H9 (cell line): Measurements from ENCODE around the gene PPP1R13B. TPM values are rescaled to one million over a fixed set of nuclear protein-coding genes. Genes with fewer than 3 reads are reported as not detected.

ENCODE experiments used
- DNase-seq: peaks from one replicate; pipeline ENCODE4 v3.0.0-alpha.2; 2017
- H2AFZ ChIP-seq: one replicate; pipeline ENCODE4 v1.6.1; 2013; ENCODE audit warnings: mild to moderate bottlenecking, low read length, control low read depth, moderate library complexity
- H2AK5ac ChIP-seq: 2 replicates; pipeline ENCODE4 v1.6.1; 2013; ENCODE audit warnings: low read length, control low read depth, mixed read lengths; ENCODE audit not compliant: insufficient read length
- H2BK120ac ChIP-seq: one replicate; pipeline ENCODE4 v1.6.1; 2013; ENCODE audit warnings: low read depth, mild to moderate bottlenecking, low read length, control low read depth, inconsistent platforms; ENCODE audit not compliant: poor library complexity, severe bottlenecking
- H2BK12ac ChIP-seq: 2 replicates; pipeline ENCODE4 v1.6.1; 2013; ENCODE audit warnings: low read length, control low read depth, mixed read lengths, low read depth; ENCODE audit not compliant: insufficient read length
- H2BK15ac ChIP-seq: 2 replicates; pipeline ENCODE4 v1.6.1; 2013; ENCODE audit warnings: low read depth, low read length, control low read depth
- H2BK20ac ChIP-seq: one replicate; pipeline ENCODE4 v1.6.1; 2013; ENCODE audit warnings: low read depth, mild to moderate bottlenecking, low read length, control low read depth, inconsistent platforms; ENCODE audit not compliant: poor library complexity, severe bottlenecking
- H2BK5ac ChIP-seq: 2 replicates; pipeline ENCODE4 v1.6.1; 2013; ENCODE audit warnings: low read length, control low read depth, mixed read lengths; ENCODE audit not compliant: insufficient read length
- H3K14ac ChIP-seq: 2 replicates; pipeline ENCODE4 v1.6.1; 2013; ENCODE audit warnings: low read length, control low read depth; ENCODE audit not compliant: insufficient read depth
- H3K18ac ChIP-seq: 2 replicates; pipeline ENCODE4 v1.6.1; 2013; ENCODE audit warnings: low read depth, mild to moderate bottlenecking, mixed read lengths, low read length, control low read depth; ENCODE audit not compliant: insufficient read length
- H3K23ac ChIP-seq: 2 replicates; pipeline ENCODE4 v1.6.1; 2013; ENCODE audit warnings: low read length, control low read depth, mixed read lengths, low read depth; ENCODE audit not compliant: insufficient read length
- H3K23me2 ChIP-seq: 2 replicates; pipeline ENCODE4 v1.6.1; 2013; ENCODE audit warnings: low read depth, mild to moderate bottlenecking, mixed read lengths, low read length, control low read depth; ENCODE audit not compliant: insufficient read length, poor library complexity, severe bottlenecking
- H3K27ac ChIP-seq: 2 replicates; pipeline ENCODE4 v1.5.1; 2013; ENCODE audit warnings: low read length, control low read depth, mixed read lengths, low read depth; ENCODE audit not compliant: insufficient read length
- H3K27me3 ChIP-seq: 2 replicates; pipeline ENCODE4 v1.6.1; 2013; ENCODE audit warnings: low read length, control low read depth, inconsistent platforms; ENCODE audit not compliant: insufficient read depth
- H3K4ac ChIP-seq: 2 replicates; pipeline ENCODE4 v1.6.1; 2013; ENCODE audit warnings: low read depth, mild to moderate bottlenecking, control low read depth, inconsistent platforms, low read length, moderate library complexity
- H3K4me1 ChIP-seq: 2 replicates; pipeline ENCODE4 v1.6.1; 2013; ENCODE audit warnings: low read length, control low read depth, inconsistent platforms; ENCODE audit not compliant: insufficient read depth
- H3K4me2 ChIP-seq: 2 replicates; pipeline ENCODE4 v1.6.1; 2013; ENCODE audit warnings: low read length, control low read depth, mixed read lengths; ENCODE audit not compliant: insufficient read length, insufficient read depth
- H3K56ac ChIP-seq: 2 replicates; pipeline ENCODE4 v1.6.1; 2013; ENCODE audit warnings: low read depth, mild to moderate bottlenecking, mixed read lengths, low read length, control low read depth; ENCODE audit not compliant: insufficient read length
- H3K79me1 ChIP-seq: 2 replicates; pipeline ENCODE4 v1.6.1; 2013; ENCODE audit warnings: low read depth, mild to moderate bottlenecking, moderate library complexity, low read length, control low read depth, inconsistent platforms; ENCODE audit not compliant: insufficient read depth, poor library complexity, severe bottlenecking
- H3K79me2 ChIP-seq: 2 replicates; pipeline ENCODE4 v1.6.1; 2013; ENCODE audit warnings: low read length, control low read depth, inconsistent platforms; ENCODE audit not compliant: insufficient read depth
- H3K9ac ChIP-seq: 2 replicates; pipeline ENCODE4 v1.6.1; 2013; ENCODE audit warnings: low read length, control low read depth, mixed read lengths; ENCODE audit not compliant: insufficient read length; ENCODE audit errors: extremely low read depth
- H3K9me3 ChIP-seq: one replicate; pipeline ENCODE4 v1.6.1; 2013; ENCODE audit warnings: low read depth, low read length, inconsistent platforms; ENCODE audit not compliant: control insufficient read depth
- H3T11ph ChIP-seq: one replicate; pipeline ENCODE4 v1.6.1; 2013; ENCODE audit warnings: mild to moderate bottlenecking, low read length, control low read depth, inconsistent platforms
- H4K20me1 ChIP-seq: one replicate; pipeline ENCODE4 v1.6.1; 2013; ENCODE audit not compliant: control insufficient read depth, insufficient read length, insufficient read depth
- H4K5ac ChIP-seq: 2 replicates; pipeline ENCODE4 v1.6.1; 2013; ENCODE audit warnings: low read depth, mild to moderate bottlenecking, mixed read lengths, low read length, control low read depth; ENCODE audit not compliant: insufficient read length
- H4K8ac ChIP-seq: replicated peaks from 2 replicates; pipeline ENCODE4 v1.6.1; 2013; ENCODE audit warnings: low read length, control low read depth, mixed read lengths, low read depth; ENCODE audit not compliant: insufficient read length
- H4K91ac ChIP-seq: 2 replicates; pipeline ENCODE4 v1.6.1; 2013; ENCODE audit warnings: low read depth, mild to moderate bottlenecking, moderate library complexity, mixed read lengths, low read length, control low read depth; ENCODE audit not compliant: insufficient read length
- H3K27ac Mint-ChIP-seq, 3 experiments: 2 replicates in 2 of 3; 3 replicates in 1 of 3; pipeline ENCODE4 v1.8.0; 2020 to 2021; ENCODE audit warnings: mixed read lengths in 3 of 3, mild to moderate bottlenecking in 1 of 3, moderate library complexity in 1 of 3
- H3K27me3 Mint-ChIP-seq: 2 replicates; pipeline ENCODE4 v1.8.0; 2021; ENCODE audit warnings: low read depth, mild to moderate bottlenecking, moderate library complexity, mixed read lengths
- H3K36me3 Mint-ChIP-seq, 3 experiments: 2 replicates in 2 of 3; 3 replicates in 1 of 3; pipeline ENCODE4 v1.8.0; 2020 to 2021; ENCODE audit warnings: low read depth in 3 of 3, mixed read lengths in 3 of 3; ENCODE audit not compliant: insufficient read depth in 1 of 3
- H3K4me1 Mint-ChIP-seq, 2 experiments: 2 replicates each; pipeline ENCODE4 v1.8.0; 2020; ENCODE audit warnings: mixed read lengths in 2 of 2
- H3K4me3 Mint-ChIP-seq, 2 experiments: 2 replicates in 1 of 2; 3 replicates in 1 of 2; pipeline ENCODE4 v1.8.0; 2020 to 2021; ENCODE audit warnings: mild to moderate bottlenecking in 2 of 2, mixed read lengths in 2 of 2, moderate library complexity in 1 of 2
- H3K9me3 Mint-ChIP-seq, 2 experiments: 2 replicates in 1 of 2; 3 replicates in 1 of 2; pipeline ENCODE4 v1.8.0; 2020; ENCODE audit warnings: mild to moderate bottlenecking in 2 of 2, mixed read lengths in 2 of 2, moderate library complexity in 1 of 2
- CTCF ChIP-seq: fragments of 200-600 bp; sonication (generic); conservative IDR thresholded peaks from 3 replicates; pipeline ENCODE4 v1.8.0; 2021; ENCODE audit warnings: antibody characterized with exemption, mild to moderate bottlenecking
- whole genome bisulfite sequencing: extraction: QIAGEN DNeasy Blood & Tissue Kit; methylation state at CpG from one replicate; pipeline ENCODE4 v1.1.7; 2013; ENCODE audit warnings: missing lambda C conversion rate, low lambda C conversion rate, mixed read lengths; ENCODE audit not compliant: insufficient read length; ENCODE audit errors: extremely low coverage; 5-methylcytosine and 5-hydroxymethylcytosine counted together
- total RNA-seq: library from RNA; stranded (reverse); gene quantifications from 2 replicates; pipeline ENCODE4 v1.2.1, GENCODE V29; 2021

The PPP1R13B gene
- total RNA-seq, 1 experiment from 2014 or later, result 6.0 TPM

GRCh38 chr14:103705504-103706284, 141.7 kb downstream of the PPP1R13B start:
- H2BK20ac ChIP-seq, result no peak overlapping the region

More at GRCh38 chr14:103705504-103706284, 141.7 kb downstream of the PPP1R13B start:
- H3K14ac ChIP-seq, result no peak overlapping the region
- H2BK12ac ChIP-seq, result no peak overlapping the region
- H2BK15ac ChIP-seq, result no peak overlapping the region
- H4K8ac ChIP-seq, result no peak overlapping the region
- no peak overlapping the region for H3K4me2 ChIP-seq
- no peaks in the 10 kb centered on the region for H3K27me3 ChIP-seq
- no peak overlapping the region for H2AFZ ChIP-seq
- no peaks in the 10 kb centered on the region; the same call in 1 of the 2 replicates for H3K4me1 ChIP-seq
- H3K18ac ChIP-seq, result no peak overlapping the region
- H3K27me3 Mint-ChIP-seq, result no peaks in the 10 kb centered on the region; the same call in 1 of the 2 replicates
- peak; percentile 32 for DNase-seq
- H3K36me3 Mint-ChIP-seq, result peaks cover 33 to 62% (median 59%) of the 10 kb centered on the region in 3 experiments; a peak in 6 of 7 replicates
- no peaks in the 10 kb centered on the region for H3K79me2 ChIP-seq
- no peak overlapping the region for H2BK120ac ChIP-seq
- no peak overlapping the region for H3K27ac ChIP-seq
- H3K9me3 ChIP-seq, result no peaks in the 10 kb centered on the region
- H4K5ac ChIP-seq, result no peak overlapping the region
- H3K23me2 ChIP-seq, result no peaks in the 10 kb centered on the region
- no peak overlapping the region for H2BK5ac ChIP-seq
- H3K4me1 Mint-ChIP-seq, result peaks cover 1 to 7% of the 10 kb centered on the region in 2 experiments
- no peaks in the 10 kb centered on the region; a peak in 2 of 5 replicates for H3K9me3 Mint-ChIP-seq
- H3T11ph ChIP-seq, result no peak overlapping the region
- no peak overlapping the region for H4K91ac ChIP-seq
- no peak overlapping the region for H3K56ac ChIP-seq
- no peak overlapping the region; a peak in 1 of 7 replicates for H3K27ac Mint-ChIP-seq
- H2AK5ac ChIP-seq, result no peak overlapping the region
- no peak overlapping the region for H3K4me3 Mint-ChIP-seq
- no peak overlapping the region for H3K4ac ChIP-seq
- no CpG with 5 or more reads among the region's 28 CpGs for WGBS
- H3K23ac ChIP-seq, result no peak overlapping the region
- TF ChIP-seq CTCF, result no peak
- H4K20me1 ChIP-seq, result no peaks in the 10 kb centered on the region
- H3K9ac ChIP-seq, result no peak overlapping the region
- H3K79me1 ChIP-seq, result no peaks in the 10 kb centered on the region
